T-helper 2 cell treated with Interferon-gamma antibody and Interleukin-4, amounts not matched to agents 100 ng/mL and 5 ng/mL, for 36 hours (primary cell): ENCODE measurements around the gene TPST2. TPM values are rescaled to one million over a fixed set of nuclear protein-coding genes. Genes with fewer than 3 reads are reported as not detected.
"Not testable (repeated sequence)": the region's sequence is repeated elsewhere in the genome, so short reads cannot be mapped to it uniquely, and the experiment has no call there.

Source experiments
- intact Hi-C: fragments of 100-400 bp; cut with micrococcal nuclease; formaldehyde crosslinking; loops from one replicate; pipeline ENCODE4 v1.15.1; 2023
- total RNA-seq: library from RNA; stranded (reverse); gene quantifications from 2 replicates; pipeline ENCODE4 v1.2.3, GENCODE V29; 2022

Gene TPST2
- 19.3 and 20.0 TPM in 2 replicates for total RNA-seq

- intact Hi-C loops, result loop anchor here (1.0 to 5.0 kb wide), 3 partner anchors 11 to 82 kb away; partner anchors contain the start of gene TFIP11
Observed at GRCh38 chr22:26589845-26590736, at the start of gene TPST2. TPST2 (minus strand) TSS chr22:26590132; CDS start chr22:26541630, 48,502 bp downstream.

- intact Hi-C loops, result no loop called here
Observed at GRCh38 chr22:26636296-26636695, 46.4 kb upstream of the TPST2 start.

DNA sequence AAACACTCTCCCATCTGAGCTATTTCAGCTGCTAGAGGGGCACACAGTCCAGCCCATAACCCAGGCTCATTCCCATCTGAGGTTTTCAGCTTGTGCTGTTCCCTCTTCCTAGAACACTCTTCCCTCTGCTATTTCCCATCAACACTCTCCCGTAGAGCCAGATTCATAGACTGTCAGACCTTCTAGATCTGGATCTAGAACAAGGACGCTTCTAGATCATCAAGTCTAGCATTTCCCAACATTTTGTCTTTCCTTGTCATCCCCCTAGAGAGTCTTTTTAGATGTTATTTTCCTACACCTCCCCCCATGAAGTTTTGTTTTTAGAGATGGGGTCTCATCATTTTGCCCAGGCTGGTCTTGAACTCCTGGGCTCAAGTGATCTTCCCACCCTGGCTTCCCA lies 45.2 kb upstream of the TPST2 start:
- intact Hi-C loops, result no loop called here

DNA sequence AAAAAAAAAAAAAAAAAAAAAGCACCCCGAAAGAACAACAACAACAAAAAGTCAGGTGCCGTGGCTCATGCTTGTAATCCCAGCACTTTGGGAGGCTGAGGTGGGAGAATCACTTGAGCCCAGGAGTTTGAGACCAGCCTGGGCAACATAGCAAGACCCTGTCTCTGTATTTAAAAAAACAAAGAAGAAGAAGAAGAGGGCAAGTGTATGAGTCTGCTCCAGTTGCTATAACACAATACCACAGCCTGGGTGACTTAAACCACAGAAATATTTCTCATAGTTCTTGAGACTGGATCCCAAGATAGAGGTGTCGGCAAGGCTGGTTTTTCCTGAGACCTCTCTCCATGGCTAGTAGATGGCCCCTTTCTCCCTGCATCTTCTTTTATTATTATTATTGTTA lies 44.3 kb upstream of the TPST2 start:
- intact Hi-C loops, result no loop called here

DNA sequence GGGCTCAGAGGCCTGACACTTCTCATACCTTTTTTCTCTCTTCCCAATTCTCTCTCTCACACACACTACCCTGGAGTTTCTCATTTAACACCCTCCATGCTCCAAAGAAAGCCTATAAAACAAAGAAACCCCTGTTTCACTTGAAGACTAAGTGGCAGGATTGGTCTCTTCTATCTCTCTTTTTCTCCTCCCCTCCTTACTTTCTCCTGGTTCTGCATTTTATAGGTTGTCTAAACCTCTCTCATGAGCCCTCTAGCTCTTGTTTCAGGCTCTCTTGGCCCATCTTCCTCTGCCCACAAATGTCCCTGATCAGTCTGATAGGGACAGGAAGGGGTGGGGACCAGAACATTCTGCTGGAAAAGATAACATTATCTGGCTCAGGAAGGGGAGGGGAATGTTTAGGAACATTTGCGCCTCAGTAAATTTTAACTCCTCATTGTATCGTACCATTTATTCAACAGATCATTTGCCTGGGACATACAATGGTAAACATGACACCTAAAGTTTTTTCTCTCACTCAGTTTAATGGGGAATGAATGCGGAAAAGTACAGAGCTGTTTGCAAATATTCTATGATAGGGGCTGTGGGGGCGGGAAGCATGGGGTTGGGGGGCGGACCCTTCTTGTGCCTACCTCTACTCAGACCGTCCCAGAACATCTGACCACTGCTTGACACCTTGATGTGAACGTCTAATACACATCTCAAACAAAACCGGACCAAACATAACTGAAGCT lies 42.7 kb upstream of the TPST2 start:
- intact Hi-C loops, result no loop called here

GRCh38 chr22:26631282-26631681 lies 41.4 kb upstream of the TPST2 start:
- intact Hi-C loops, result no loop called here

GRCh38 chr22:26629988-26630761 lies 40.2 kb upstream of the TPST2 start:
- intact Hi-C loops, result no loop called here

DNA sequence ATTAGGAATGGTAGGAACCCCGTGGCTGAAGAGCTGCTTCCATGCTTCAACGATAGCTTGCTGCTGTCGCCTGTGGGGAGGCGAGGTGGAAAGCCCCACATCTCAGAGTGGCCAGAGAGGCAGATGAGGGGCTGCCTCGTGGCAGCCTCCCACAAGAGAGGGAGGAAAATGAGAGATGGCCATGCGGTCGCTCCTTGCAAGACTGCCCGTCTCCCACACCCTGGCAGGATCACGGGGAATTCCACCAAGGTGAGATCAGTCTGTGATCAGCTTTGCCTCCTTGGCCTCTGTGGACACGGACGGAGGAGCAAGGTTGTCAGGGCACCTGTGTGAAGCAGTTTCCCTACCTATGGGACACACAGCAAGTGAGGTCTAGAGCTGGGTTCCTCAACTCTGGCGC lies 34.9 kb upstream of the TPST2 start:
- intact Hi-C loops, result no loop called here

DNA sequence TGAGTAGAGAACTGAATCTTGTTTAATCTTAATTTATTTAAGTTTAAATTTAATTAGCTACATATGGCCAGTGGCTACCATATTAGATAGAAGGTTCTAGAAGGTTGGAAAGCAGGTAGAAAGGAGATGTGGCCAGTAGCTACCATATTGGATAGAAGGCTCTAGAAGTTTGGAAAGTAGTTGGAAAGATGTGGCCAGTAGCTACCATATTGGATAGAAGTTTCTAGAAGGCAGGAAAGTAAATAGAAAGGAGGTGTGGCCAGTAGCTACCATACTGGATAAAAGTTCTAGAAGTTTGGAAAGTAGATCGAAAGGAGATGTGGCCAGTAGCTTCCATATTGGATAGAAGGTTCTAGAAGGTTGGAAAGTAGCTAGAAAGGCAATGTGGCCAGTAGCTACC lies 34.1 kb upstream of the TPST2 start:
- intact Hi-C loops, result no loop called here

GRCh38 chr22:26621663-26622062 lies 31.7 kb upstream of the TPST2 start, which contains the start of gene CRYBA4:
CRYBA4 (plus strand) TSS chr22:26621963; CDS start chr22:26622597, 634 bp downstream.
- intact Hi-C loops, result no loop called here

- intact Hi-C loops, result no loop called here
Observed at GRCh38 chr22:26620197-26620596, 30.3 kb upstream of the TPST2 start.

GRCh38 chr22:26619510-26619909 lies 29.6 kb upstream of the TPST2 start:
- intact Hi-C loops, result no loop called here

- intact Hi-C loops, result no loop called here
Observed at GRCh38 chr22:26618455-26618854, 28.5 kb upstream of the TPST2 start.

DNA sequence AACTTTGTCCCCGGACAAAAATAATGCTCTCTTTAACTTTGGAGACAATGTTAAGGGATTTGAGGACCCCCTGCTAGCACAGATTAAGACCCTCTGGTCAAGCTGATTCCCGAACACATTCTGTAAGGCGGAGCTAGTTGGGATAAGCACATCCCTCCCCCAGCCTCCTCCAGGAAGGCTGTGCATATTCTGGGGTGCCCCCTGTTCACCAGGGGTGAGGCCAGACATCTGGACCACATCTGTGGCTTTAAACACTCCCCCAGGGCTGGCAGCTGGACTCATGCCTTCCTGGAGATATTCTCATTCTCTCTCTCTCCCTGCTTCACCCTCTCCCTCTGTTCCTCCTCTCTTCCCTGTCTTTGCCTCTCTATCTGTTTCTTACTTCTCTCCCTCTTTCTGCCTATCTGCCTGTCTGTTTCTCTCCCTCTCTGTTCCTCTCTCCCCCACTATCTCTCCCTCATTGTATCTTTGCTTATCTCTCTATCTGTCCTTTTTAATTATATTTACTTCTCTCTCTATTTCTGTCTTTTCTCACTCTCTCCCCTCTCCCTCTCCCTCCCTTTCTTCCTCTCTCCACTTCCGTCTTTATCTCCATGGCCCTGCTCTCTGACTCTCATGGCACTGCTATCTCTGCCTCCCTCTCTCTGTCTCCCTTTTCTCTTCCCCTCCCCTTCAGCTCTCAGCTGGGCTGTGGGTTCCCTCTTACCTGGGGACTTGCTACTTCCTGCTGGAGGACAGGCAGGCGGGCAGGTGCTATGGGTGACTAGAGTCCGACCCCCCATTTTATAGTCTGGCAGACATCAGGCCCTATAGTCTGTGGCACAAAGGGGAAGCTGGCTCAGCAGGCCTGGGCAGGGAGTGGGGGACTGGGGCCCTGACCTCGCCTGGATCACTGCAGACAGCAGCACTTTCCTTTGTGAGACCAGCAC lies 27.6 kb upstream of the TPST2 start, which contains the start of gene CRYBB1:
CRYBB1 (minus strand) TSS at position 757 of the 929 bp plus-strand sequence. CDS start 1,708 bp downstream, outside the sequence.
- intact Hi-C loops, result no loop called here

- intact Hi-C loops, result no loop called here
Observed at GRCh38 chr22:26616650-26617049, 26.7 kb upstream of the TPST2 start.

- intact Hi-C loops, result no loop called here
Observed at GRCh38 chr22:26615830-26616435, 26.0 kb upstream of the TPST2 start.

- intact Hi-C loops, result no loop called here
Observed at GRCh38 chr22:26615149-26615548, 25.2 kb upstream of the TPST2 start.

- intact Hi-C loops, result no loop called here
Observed at GRCh38 chr22:26614322-26614721, 24.4 kb upstream of the TPST2 start.

GRCh38 chr22:26613753-26614152 lies 23.8 kb upstream of the TPST2 start:
- intact Hi-C loops, result not testable (repeated sequence)

DNA sequence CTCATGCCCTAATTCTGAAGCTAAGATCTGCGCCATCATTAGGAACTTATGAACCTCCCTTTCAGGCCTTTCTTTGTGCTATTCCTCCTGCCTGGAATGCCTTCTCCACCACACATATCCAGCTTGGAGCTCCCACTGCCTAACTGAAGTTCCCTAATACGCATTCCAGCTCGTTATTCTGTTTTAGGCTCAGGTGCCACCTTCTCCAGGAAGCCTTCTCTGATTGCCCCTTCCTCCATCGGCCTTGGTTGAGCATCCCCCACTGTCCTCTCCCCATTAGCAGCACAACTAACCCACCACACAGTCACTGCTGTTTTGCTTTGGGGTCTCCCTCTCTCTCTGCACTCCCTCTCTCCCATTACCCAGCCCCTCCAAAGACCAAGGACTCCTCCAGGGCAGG lies 22.7 kb upstream of the TPST2 start:
- intact Hi-C loops, result no loop called here
